Endothelial cell of umbilical vein (primary cell): Measurements from ENCODE around the gene SCGB1C1.

Experiments
- EZH2 ChIP-seq: IDR thresholded peaks from 2 replicates; pipeline ENCODE4 v1.6.1; 2012; ENCODE audit warnings: borderline replicate concordance, low read depth, mild to moderate bottlenecking, moderate library complexity, low read length, inconsistent platforms; ENCODE audit not compliant: severe bottlenecking
- POLR2A ChIP-seq: IDR thresholded peaks from 2 replicates; pipeline ENCODE4 v1.6.1; 2012; ENCODE audit warnings: low read depth, mild to moderate bottlenecking, control low read depth, low read length
- POLR2AphosphoS5 ChIP-seq: IDR thresholded peaks from 2 replicates; pipeline ENCODE4 v1.6.1; 2012; ENCODE audit warnings: low read depth, mild to moderate bottlenecking, control low read depth, low read length, moderate library complexity; ENCODE audit not compliant: insufficient read depth
- TF ChIP-seq, protein P1 (sequence below), 2 donors: IDR thresholded peaks; 1 replicate in 1 of 2; 2 replicates in 1 of 2; pipeline ENCODE4 v1.5.1; 2011; ENCODE audit warnings: low read length in 2 of 2, mild to moderate bottlenecking in 2 of 2, moderate library complexity in 2 of 2, control low read depth in 1 of 2, inconsistent platforms in 1 of 2, low read depth in 1 of 2; ENCODE audit not compliant: insufficient read depth in 1 of 2; ENCODE audit errors: extremely low read depth in 1 of 2

DNA sequence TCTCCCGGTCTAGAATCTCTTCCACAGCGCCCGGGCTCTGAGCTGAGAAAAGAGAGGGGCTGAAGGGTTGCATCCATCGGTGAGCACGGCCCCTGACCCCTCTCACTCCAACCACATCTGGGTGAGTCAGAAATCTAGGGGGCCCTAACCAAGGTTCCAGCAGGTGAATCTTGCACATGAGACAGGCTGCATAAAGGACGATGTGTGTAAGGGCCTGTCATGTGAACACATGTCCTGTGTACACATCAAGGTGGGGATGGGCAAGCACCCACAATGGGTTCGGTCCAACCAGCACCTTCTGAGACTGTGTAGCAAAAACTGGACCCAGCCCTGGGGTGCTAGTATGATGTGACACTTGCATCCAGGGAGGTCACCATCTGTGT, 13.1 kb downstream of the SCGB1C1 start:
- TF ChIP-seq, protein P1, sequence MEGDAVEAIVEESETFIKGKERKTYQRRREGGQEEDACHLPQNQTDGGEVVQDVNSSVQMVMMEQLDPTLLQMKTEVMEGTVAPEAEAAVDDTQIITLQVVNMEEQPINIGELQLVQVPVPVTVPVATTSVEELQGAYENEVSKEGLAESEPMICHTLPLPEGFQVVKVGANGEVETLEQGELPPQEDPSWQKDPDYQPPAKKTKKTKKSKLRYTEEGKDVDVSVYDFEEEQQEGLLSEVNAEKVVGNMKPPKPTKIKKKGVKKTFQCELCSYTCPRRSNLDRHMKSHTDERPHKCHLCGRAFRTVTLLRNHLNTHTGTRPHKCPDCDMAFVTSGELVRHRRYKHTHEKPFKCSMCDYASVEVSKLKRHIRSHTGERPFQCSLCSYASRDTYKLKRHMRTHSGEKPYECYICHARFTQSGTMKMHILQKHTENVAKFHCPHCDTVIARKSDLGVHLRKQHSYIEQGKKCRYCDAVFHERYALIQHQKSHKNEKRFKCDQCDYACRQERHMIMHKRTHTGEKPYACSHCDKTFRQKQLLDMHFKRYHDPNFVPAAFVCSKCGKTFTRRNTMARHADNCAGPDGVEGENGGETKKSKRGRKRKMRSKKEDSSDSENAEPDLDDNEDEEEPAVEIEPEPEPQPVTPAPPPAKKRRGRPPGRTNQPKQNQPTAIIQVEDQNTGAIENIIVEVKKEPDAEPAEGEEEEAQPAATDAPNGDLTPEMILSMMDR (IDR thresholded peaks at IDR 0.05; ENCODE audit: extremely low read depth in 1 of 2, insufficient read depth in 1 of 2, low read depth in 1 of 2, low read length in 2 of 2) = no peak
- no peak for TF ChIP-seq POLR2A
- TF ChIP-seq POLR2AphosphoS5 = no peak
- TF ChIP-seq EZH2 = no peak
